ENCODE data around the gene MAN1A1. TPM values are rescaled to one million over a fixed set of nuclear protein-coding genes. Genes with fewer than 3 reads are reported as not detected.

Gene MAN1A1
- total RNA-seq, 1 experiment from 2014 or later = 19.7 TPM

DNA sequence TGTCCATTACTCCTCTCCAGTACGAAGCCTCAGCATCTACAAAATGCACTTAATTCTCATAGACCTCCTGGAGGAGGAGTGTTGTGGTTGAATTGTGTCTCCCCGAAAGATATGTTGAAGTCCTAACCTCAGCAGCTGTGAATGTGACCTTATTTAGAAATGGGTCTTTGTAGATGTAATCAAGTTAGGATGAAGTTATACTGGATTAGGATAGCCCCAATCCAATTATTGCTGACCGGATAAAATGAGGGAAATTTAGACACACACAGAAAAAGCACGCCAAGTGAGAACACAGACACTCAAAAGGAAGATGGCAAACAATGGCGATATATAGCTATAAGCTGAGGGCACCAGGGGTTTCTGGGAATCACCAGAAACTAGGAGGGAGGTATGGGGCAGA is 206.9 kb downstream of the MAN1A1 start:
- DNase-seq (ENCODE audit: low read depth) = no peak

DNA sequence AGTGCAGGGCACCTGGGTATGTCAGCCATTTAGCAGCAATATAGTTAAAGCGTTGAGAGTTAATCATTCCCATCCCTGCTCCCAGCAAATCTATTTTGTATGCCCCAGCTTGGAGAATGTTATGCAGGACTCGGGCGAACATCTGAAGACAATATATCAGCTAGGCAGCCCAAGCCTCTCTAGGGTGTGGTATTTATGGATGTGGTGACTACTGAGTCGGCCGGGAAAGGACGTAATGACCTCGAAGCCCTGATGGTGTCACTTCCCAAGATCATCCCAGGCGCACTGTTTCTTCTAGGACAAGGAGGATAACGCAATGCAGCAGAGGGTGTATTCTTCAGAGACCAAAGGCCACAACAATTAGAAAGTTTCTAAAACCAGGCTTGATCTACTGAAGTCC is 207.5 kb downstream of the MAN1A1 start:
- no peak for DNase-seq (ENCODE audit: low read depth)

DNA sequence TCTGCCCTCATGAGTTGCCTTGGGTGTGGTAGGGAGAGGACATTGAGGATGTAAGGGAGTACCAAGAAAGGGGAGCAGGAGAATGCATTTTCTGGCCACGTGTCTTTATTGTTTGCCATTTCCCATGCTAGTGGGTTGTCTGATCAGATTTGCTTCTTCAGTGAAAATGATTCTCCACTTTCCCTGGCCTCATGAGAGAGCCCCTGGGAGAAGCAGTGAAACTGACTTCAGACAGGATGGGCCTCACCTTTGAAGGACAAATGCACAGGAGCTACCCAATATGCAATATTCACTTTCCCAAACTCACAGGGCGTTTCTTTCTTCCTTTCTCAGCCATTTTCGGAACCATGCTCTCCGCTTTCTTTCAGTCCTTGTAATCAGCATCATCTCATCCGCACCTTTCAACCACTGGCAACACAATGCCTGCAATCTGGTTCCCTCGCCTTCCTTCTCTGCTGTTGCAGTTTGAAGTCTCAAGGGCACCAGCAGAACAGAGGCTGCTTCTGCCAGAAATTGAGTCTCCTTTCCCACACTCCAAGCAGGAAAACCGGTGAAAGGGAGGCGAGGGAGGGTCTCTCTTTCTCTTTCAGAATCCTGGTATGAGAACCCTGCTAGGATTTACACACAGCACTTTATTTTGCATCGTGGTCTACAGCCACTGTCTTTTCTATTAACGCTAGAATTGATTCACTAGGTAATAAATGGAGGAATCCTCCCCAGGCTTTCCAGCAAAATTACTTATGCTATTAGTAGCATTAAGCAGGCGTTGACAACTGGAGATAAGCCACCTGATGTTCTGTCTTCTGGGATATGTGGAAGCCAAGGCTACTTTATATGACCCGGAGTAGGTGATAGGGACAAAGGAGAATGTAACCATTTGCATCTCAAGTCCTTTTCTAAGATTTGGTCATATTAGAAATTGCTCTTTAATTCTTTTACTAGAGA is 209.1 kb downstream of the MAN1A1 start:
- no peak for DNase-seq (ENCODE audit: low read depth)

DNA sequence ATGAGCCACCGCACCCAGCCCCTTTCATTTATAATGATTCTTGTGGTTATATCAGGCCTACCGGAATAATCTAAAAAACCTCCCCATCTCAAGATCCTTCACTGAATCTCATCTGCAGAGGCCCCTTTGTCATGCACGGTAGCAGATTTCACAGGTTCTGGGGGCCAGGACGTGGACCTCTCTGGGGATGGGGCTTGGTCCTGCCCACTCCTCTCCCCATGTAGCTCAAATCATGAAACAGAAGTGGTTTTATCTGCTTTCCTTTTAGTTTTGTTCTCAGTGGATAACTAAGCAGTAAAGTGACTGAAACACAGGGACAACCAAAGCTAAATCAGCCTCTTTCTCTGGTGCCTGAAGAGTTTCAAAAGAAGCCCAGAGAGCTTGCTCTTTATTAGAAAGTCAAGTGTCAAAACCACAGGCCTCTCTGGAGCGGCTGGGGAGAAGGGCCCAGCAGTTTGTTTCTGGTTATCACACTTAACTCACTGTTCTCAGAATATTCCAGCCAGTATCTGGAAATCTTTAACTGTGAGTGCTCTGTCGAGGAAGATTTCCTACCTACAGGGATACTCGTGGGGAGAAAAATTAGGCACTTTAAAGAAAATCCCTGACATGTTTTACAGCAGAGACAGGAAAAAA is 210.5 kb downstream of the MAN1A1 start:
- no peak for DNase-seq (ENCODE audit: low read depth)

DNA sequence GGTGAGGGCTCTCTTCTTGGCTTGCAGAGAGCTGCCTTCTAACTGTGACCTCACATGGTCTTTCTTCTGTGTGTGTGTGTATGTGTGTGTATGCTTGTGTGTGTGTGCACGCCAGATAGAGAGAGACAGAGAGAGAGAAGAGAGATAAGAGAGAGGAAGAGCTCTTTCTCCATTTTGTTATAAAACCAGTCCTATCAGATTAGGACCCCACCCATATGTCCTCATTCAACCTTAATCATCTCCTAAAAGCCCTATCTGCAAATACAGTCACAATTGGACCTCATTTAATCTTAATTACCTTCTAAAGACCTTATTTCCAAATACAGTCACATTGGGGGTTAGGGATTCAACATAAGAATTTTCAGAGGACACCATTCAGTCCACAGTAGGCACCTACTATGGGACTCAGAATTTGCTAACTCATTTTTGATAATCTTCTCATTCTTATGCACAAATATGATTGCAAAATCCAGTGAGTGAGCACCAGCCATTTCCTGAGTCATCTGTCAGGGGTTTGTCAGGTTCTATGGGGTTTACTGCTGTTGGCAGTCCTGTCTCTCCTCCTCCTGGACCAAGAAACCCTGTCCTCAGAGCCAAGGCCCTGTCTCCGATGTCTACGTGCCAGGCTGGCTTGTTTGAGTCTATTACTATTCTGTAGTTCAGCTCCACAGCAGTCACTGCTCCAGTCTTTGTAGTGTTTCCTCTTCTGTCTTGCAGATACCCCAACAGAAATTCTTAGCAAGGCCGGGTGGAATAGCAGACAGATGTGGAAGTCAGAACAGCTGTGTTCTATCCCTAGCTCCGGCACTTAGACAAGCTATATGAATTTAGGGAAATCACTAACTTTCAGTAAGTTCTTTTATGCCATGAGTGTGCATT is 212.1 kb downstream of the MAN1A1 start:
- no peak for DNase-seq (ENCODE audit: low read depth)

DNA sequence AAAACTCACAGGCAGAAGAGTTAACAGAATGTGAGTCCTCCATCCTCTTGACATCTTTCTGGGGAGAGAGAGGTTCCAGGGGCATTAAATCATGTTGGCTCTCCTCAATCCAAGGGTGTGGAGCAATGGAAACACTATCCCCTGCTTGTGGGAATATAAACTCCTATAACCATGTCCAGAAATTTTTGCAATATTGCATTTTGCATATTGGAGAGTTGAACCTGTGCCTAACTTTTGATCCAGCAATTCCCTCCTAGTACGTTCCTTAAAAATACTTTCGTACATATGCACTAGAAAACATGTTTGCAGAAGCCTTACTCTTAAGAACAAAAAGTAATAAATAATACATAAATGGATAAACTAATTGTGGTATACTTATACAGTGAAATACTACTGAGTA is 214.8 kb downstream of the MAN1A1 start:
- no peak for DNase-seq (ENCODE audit: low read depth)

DNA sequence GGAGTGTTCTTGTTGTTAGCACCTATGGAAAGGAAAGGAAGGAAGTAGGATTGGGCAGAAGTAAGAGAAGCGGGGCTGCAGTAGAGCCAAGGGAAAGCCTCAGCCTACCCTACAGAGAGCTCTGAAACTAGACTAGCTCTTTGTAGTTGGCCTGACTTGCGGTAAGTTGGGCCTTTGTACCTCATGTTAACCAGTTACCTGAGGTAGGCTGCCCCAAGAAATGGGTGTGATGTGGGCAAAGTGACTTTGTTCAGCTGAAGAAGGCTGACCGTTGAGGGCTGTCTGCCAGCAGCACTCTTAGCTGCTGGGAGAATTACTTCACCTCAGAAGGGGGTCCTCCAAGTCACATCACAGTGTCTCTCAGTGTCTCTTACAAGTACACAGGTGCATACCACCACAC is 216.2 kb downstream of the MAN1A1 start:
- no peak for DNase-seq (ENCODE audit: low read depth)

DNA sequence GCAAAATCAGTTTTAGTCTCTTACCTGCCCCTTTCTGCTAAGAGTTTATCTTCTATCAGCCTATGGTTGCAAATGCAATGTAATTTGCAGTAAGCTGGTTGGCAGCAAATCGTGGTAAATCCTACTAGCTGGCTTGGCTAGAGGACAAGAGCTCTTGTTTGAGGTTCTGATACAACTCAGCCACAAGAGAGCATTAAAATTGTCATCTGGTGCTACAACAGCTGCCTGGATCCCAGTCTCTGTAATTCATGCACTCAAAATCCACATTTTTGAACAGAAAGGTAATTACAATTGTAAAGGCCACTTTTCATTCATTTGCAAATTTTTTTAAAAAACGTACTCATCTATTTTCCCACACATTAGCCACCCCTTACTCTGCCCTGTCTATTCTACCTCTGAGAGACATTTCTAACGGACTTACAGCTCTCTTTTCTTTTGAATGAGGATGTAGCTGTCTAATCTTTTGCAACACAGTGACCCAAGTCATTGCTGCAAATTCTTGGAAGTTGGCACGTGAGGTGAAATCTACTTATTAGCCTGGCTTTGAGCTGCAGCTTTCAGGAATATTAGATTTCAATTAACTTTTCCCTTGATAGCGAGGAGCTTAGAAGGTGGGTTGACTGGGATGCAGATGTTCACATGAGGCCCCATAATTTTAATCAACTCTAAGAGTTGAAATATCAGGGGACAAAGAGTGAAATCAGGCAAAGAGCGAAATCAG is 217.1 kb downstream of the MAN1A1 start:
- peak; percentile 31 for DNase-seq (ENCODE audit: low read depth)

DNA sequence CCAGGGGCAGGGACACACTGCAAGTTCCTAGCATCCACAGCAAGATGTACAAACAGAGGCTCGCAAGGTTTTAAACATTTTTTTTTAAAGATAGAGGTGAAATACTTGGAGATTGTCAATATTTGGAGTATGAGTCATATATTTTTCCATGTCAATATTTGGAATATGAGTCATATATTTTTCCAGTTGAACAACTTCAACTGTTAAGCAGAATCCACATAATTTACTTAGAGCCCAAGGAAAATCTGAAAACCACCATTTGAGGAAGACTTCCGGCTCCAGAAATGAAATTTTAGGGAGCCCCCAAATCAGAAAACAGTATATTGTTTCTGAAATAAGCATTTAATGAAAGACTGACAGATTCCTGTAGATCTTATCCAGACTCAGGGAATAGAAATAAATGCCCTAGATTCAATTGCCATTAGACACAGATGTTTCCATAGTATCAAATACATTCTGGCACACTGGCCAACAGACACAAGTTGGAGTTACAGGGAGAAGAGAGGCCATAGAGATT is 219.5 kb downstream of the MAN1A1 start:
- peak; percentile 80 for DNase-seq (ENCODE audit: low read depth)

DNA sequence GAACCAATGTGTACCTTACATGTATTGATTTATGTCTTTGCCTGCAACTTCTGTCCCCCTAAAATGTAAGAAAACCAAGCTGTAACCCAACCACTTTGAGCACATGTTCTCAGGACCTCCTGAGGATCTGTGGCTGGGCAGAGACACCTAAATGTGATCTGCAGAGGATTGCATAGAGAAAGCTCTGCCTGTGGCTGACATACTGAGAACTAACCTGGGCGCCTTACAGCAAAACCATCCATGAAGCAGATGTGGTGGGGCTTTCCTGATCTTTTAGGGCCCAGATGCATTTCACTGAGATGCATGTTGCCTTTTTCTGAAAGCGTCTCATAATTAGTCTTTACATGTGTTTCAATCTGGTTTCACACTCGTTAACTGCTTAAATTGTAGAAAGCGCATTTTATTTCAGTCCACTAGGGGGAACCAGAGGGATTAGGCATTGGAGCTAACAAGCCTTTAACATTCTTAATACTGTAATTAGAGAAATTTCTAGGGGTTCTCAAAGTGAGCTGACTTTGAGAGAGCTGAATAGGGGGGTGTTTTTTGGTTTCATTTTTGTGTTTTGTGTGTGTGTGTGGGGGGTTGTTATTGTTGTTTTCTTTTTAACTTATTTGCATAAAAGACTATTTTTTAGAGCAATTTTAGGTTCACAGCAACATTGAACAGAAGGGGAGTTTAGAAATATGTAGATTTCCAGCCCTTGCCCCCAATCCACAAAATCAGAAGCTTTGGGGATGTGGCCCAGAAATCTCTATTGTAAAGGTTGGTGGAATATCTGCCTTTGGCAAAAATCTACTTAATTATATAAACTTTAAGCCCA is 220.2 kb downstream of the MAN1A1 start:
- peak; percentile 74 for DNase-seq (ENCODE audit: low read depth)

DNA sequence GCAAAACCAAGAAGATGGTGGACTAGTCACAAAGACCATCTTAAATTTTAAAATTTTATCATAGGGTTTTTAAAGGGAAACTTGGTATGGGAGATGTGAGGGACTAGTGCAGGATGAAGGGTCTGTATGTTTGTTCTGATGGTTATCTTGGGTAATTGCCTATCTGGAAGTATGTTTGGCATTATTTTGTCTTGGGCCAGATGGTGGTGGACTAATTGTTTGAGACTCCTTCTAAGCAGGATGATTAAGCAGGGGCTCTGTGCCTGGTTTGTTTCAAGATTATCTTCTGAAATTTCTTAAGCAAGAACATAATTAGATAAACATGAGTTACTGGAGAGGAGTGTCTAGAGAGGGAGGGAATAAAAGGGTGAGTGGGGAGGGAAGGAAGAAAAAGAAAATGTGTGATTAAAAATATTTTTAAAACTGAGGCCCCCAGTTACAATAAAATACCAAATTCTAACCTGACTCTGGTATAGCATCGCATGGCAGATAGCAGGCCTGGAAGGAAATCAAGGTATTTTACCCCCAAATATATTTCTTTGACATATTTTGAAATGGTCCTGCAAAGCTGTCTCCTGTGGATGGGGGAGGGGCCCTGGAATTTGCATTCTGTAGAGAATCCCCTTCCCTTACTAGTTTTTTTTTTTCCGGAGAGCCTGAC is 221.2 kb downstream of the MAN1A1 start:
- DNase-seq (ENCODE audit: low read depth) = no peak

DNA sequence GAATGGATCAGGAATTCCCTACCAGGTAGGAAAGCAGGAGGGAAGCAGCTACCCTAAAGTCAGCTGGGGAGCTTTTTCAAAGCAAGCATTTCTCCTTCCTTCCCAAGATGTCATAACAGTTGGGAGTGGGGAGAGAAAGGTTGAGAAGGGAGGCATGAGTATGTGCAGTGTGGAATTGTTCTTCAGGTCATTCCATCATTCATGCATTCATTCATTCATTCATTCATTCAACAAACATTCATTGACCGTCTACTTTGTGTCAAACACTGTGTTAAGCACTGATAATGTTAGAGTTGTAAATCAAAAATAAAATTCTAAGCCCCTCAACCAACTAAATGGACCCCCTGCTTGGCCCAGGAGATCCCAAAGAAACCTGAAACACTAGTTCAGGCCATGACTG is 221.9 kb downstream of the MAN1A1 start:
- no peak for DNase-seq (ENCODE audit: low read depth)
